Gastrocnemius medialis (tissue), 4 donors: ENCODE results near the gene KRT7. TPM values are rescaled to one million over a fixed set of nuclear protein-coding genes. Genes with fewer than 3 reads are reported as not detected.

Experiments used
- ATAC-seq, 2 donors: fragments of 150-250 bp; one replicate each; pipeline ENCODE4 v1.9.1; 2016
- DNase-seq, 2 donors: peaks; one replicate each; pipeline ENCODE4 v3.0.0-alpha.2; 2019
- H3K27ac ChIP-seq, 4 donors: fragments of 200-600 bp; sonication (generic); 1 replicate in 1 of 4; 2 replicates in 3 of 4; pipeline ENCODE4 v1.5.1; 2016 to 2018; ENCODE audit warnings: mild to moderate bottlenecking in 2 of 4, moderate library complexity in 1 of 4
- H3K27me3 ChIP-seq, 3 donors: fragments of 200-600 bp; sonication (generic) in 2 of 3; 1 replicate in 1 of 3; 2 replicates in 2 of 3; pipeline versions ENCODE4 v1.5.1 to v1.6.0; 2016 to 2019; ENCODE audit warnings: mild to moderate bottlenecking in 1 of 3, moderate library complexity in 1 of 3
- H3K36me3 ChIP-seq, 2 donors: fragments of 200-600 bp; sonication (generic) in 1 of 2; one replicate each; pipeline ENCODE4 v1.5.1; 2017 to 2018
- H3K4me1 ChIP-seq, 2 donors: fragments of 200-600 bp; sonication (generic) in 1 of 2; one replicate each; pipeline ENCODE4 v1.5.1; 2016 to 2017; ENCODE audit warnings: mild to moderate bottlenecking in 2 of 2
- H3K4me3 ChIP-seq, 4 donors: fragments of 200-600 bp; sonication (generic) in 3 of 4; 1 replicate in 1 of 4; 2 replicates in 3 of 4; pipeline ENCODE4 v1.5.1; 2016 to 2019; ENCODE audit warnings: mild to moderate bottlenecking in 2 of 4
- H3K9me3 ChIP-seq, 3 donors: fragments of 200-600 bp; sonication (generic) in 2 of 3; 1 replicate in 1 of 3; 2 replicates in 2 of 3; pipeline ENCODE4 v1.5.1; 2016 to 2019
- POLR2A ChIP-seq, 2 donors: fragments of 450-650 bp; IDR thresholded peaks; one replicate each; pipeline ENCODE4 v1.6.1; 2017; ENCODE audit warnings: antibody characterized with exemption in 2 of 2, mild to moderate bottlenecking in 2 of 2, moderate library complexity in 2 of 2
- in situ Hi-C, 4 donors: fragments of 200-750 bp; cut with MboI; loops; one replicate each; pipeline versions ENCODE4 v1.15.0 to v1.8.0; 2017; ENCODE audit warnings: low sequenced_read_pairs in 4 of 4
- intact Hi-C: fragments of 100-400 bp; cut with DNase I; formaldehyde crosslinking; loops from one replicate; pipeline ENCODE4 v1.15.1; 2023; ENCODE audit warnings: low total_unique reads
- total RNA-seq, 4 donors: library from RNA; depleted of rRNA; stranded (reverse); fragments of >200 nt; gene quantifications; one replicate each; pipeline versions ENCODE4 v1.1.0 to v1.2.3, GENCODE V29; 2016
- TF ChIP-seq, protein P1 (sequence below), 5 experiments: fragments of 450-650 bp in 3 of 5; fragments of 200-600 bp in 2 of 5; sonication (generic) in 2 of 5; IDR thresholded peaks in 4 of 5; conservative IDR thresholded peaks in 1 of 5; 1 replicate in 4 of 5; 2 replicates in 1 of 5; pipeline ENCODE4 v1.5.1; 2016 to 2019; ENCODE audit warnings: antibody characterized with exemption in 5 of 5, mild to moderate bottlenecking in 3 of 5, moderate library complexity in 3 of 5

Gene KRT7
- total RNA-seq, 4 donors from 2014 or later: 0.39 to 4.4 (median 1.2) TPM

DNA sequence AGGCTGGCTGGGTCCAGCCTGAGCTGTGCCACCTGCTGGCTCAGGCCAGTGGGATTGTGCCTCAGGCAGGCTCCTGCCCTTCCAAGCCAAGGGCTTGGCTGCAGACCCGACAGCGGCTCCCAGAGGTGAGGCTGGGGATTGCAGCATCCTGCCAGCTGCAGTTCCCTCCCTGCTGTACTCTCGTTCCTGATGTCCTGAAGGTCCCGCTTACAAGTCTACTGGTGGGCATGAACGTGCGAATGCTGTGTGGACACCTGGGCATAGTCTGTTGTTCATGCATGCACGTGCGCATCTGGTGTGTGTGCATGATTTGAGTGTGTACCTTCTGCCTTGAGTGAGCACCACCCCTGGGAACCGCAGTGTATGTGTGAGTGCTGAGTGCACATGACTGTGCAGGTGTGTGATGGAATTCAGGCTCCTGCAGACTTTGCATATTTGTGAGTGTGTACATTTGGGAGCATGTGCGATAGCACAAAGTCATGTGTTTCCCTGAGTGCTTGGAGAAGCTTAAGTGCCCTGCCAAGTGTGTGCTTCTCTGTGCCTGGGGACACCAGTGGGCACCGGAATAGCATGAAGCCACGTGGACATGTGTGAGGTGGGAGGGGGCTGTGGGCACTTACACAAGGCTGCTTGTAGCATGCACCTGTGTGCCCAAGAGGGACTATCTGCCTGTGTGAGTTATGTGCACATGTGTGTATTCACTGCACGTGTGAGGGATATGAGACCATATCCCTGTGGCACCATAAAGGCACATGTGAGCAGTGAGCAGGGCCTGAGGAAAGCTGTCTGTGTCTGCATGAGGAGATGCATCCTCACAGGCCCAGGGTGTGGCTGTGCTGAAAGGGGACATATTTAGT is 19.3 kb upstream of the KRT7 start:
- Histone ChIP-seq H3K9me3 (no peaks in the 10 kb centered on the region), H3K27ac (no peak overlapping the region), H3K4me1 (peaks cover 6 to 15% of the 10 kb centered on the region in 2 donors), H3K36me3 (no peaks in the 10 kb centered on the region), H3K27me3 (no peaks in the 10 kb centered on the region), H3K4me3 (no peak overlapping the region)
- ATAC-seq (peak; percentile 77 to 80), DNase-seq (peak; percentile 58 to 75)
- TF ChIP-seq POLR2A (IDR thresholded peaks at IDR 0.05): no peak
- TF ChIP-seq, protein P1, sequence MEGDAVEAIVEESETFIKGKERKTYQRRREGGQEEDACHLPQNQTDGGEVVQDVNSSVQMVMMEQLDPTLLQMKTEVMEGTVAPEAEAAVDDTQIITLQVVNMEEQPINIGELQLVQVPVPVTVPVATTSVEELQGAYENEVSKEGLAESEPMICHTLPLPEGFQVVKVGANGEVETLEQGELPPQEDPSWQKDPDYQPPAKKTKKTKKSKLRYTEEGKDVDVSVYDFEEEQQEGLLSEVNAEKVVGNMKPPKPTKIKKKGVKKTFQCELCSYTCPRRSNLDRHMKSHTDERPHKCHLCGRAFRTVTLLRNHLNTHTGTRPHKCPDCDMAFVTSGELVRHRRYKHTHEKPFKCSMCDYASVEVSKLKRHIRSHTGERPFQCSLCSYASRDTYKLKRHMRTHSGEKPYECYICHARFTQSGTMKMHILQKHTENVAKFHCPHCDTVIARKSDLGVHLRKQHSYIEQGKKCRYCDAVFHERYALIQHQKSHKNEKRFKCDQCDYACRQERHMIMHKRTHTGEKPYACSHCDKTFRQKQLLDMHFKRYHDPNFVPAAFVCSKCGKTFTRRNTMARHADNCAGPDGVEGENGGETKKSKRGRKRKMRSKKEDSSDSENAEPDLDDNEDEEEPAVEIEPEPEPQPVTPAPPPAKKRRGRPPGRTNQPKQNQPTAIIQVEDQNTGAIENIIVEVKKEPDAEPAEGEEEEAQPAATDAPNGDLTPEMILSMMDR (IDR thresholded peaks at IDR 0.05 in 4 of 5, conservative IDR thresholded peaks at IDR 0.05 in 1 of 5): peak; percentile 91 to 98 (median 96)
- in situ Hi-C loops (no loop called here), intact Hi-C loops (loop anchor here (2.0 kb wide), 2 partner anchors 41 to 57 kb away; no protein-coding TSS in a partner anchor)

DNA sequence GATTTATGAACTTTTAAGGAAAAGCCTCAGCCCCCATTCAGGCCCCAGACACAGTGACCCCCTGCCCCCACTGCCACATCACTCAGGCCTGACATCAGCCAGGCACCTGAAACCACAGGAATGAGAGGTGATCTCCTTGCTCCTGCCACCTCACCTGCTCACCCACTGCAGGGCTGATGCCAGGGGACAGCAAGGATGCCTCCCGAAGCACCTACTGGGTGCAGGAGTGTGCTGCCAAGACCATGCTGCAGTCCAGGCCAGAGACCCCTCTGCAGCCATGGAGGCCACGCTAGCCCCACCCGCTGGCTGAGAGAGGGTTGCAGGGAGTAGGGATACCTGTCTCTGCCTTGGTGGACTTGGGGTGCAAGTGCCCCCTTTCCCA is 18.6 kb upstream of the KRT7 start:
- H3K4me3 ChIP-seq: no peak overlapping the region
- no peaks in the 10 kb centered on the region for H3K27me3 ChIP-seq
- no peaks in the 10 kb centered on the region for H3K36me3 ChIP-seq
- no peak for TF ChIP-seq POLR2A (IDR thresholded peaks at IDR 0.05)
- TF ChIP-seq, protein P1 (IDR thresholded peaks at IDR 0.05 in 4 of 5, conservative IDR thresholded peaks at IDR 0.05 in 1 of 5): no peak
- in situ Hi-C loops (no loop called here), intact Hi-C loops (no loop called here)
- H3K4me1 ChIP-seq: peaks cover 6 to 15% of the 10 kb centered on the region in 2 donors
- ATAC-seq: no peak
- no peaks in the 10 kb centered on the region for H3K9me3 ChIP-seq
- peak in 1 of 2 donors; percentile 9 for DNase-seq
- H3K27ac ChIP-seq: no peak overlapping the region

DNA sequence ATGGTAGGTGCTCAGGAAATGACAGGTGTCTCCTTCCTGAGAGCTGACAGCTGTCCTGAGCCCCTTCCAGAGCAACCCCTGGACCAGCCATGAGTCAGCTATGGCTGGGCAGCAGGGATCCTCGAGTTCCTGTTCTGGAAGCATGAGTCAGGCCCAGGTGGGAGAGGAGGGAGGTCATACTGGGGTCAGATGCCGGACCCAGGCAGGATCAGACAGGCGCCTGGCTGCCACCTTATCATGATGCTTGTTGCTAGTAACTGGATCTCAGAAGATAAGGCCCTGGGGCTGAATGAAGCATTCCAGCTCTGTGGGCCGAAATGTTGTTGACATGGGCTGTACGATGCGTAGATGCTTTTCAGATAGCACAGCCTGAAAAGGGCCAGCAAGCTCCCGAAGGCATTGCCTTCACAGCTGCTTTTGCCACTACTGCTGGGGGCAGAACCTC is 17.4 kb upstream of the KRT7 start:
- TF ChIP-seq, protein P1 (IDR thresholded peaks at IDR 0.05 in 4 of 5, conservative IDR thresholded peaks at IDR 0.05 in 1 of 5): no peak
- no peak for TF ChIP-seq POLR2A (IDR thresholded peaks at IDR 0.05)

DNA sequence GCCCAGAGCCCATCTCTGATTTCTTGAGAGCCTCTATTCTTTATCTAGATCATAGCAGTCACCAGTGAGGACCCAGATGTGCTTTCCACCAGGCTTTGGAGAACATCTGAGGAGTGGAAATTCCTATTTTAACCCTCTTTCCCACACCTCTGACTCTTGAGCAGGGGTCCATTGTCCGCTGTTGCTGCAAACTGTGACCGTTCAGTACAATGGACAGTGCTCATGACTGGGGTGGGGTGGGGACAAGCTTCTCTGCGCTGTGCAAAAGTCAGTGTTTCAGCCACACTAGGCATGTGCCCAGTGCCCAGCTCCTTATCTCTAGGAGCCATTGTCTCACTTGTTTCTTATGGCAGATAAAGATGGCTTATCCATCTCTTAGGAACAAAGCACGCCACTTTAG is 16.9 kb upstream of the KRT7 start:
- no peaks in the 10 kb centered on the region for H3K9me3 ChIP-seq
- DNase-seq (peak in 1 of 2 donors; percentile 3), ATAC-seq (no peak)
- TF ChIP-seq, protein P1 (IDR thresholded peaks at IDR 0.05 in 4 of 5, conservative IDR thresholded peaks at IDR 0.05 in 1 of 5): no peak
- no peak for TF ChIP-seq POLR2A (IDR thresholded peaks at IDR 0.05)
- no peaks in the 10 kb centered on the region for H3K36me3 ChIP-seq
- peak overlapping the region in 1 of 4 donors; percentile 43 for H3K27ac ChIP-seq
- intact Hi-C loops (no loop called here), in situ Hi-C loops (no loop called here)
- H3K4me1 ChIP-seq: peaks cover 6 to 15% of the 10 kb centered on the region in 2 donors
- no peak overlapping the region for H3K4me3 ChIP-seq
- H3K27me3 ChIP-seq: no peaks in the 10 kb centered on the region

More for the DNA sequence above, 17.4 kb upstream of the KRT7 start:
- DNase-seq (peak in 1 of 2 donors; percentile 75), ATAC-seq (peak; percentile 38 to 67)
- H3K27me3 ChIP-seq: no peaks in the 10 kb centered on the region
- peak overlapping the region in 1 of 4 donors; percentile 43 for H3K27ac ChIP-seq
- H3K4me3 ChIP-seq: no peak overlapping the region
- H3K36me3 ChIP-seq: no peaks in the 10 kb centered on the region
- in situ Hi-C loops (no loop called here), intact Hi-C loops (no loop called here)
- peaks cover 6 to 15% of the 10 kb centered on the region in 2 donors for H3K4me1 ChIP-seq
- H3K9me3 ChIP-seq: no peaks in the 10 kb centered on the region
